Measurements from ENCODE around the gene ADAMTS4. TPM values are rescaled to one million over a fixed set of nuclear protein-coding genes. Genes with fewer than 3 reads are reported as not detected.

The ADAMTS4 gene
- total RNA-seq, 1 experiment from 2014 or later: 9.1 TPM

DNA sequence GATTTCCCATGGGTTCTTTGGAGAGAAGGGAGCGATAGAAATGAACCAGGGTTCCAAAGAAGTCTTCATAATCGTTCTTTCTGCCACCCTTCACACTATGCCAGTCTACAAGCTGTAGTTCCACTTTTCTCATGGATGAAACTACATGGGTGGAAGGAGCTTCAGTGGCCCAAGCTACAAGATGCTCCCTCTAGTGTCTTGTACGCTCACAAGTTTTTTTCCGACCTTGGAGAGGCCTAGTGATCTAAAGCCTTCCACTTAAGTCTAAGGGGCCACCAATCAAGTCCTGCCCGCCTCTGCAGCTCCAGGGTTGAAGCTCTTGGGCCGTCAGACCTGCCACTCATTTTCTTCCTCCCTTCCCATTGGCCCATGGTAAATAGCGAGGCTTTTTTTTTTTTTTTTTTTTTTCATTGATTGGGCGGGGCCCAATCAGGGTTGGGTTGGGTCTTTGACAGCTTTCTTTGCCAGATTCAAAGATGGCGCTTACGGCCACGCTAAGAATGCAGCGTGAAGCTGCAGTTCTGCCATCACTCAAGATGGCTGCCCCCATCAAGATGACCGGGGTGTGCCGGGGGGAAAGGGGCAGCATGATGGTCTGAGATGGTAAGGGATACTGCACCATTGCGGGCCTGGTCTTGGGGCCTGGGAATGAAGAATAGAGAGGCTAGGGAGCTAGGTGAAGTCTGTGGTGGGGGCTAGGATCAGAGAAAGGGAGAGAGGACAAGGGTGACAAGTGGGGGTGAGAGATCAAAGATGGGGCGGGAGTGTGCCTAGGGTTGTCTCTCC lies 26.9 kb upstream of the ADAMTS4 start, which contains the start of gene TOMM40L (continued):
- TF ChIP-seq, protein P1, sequence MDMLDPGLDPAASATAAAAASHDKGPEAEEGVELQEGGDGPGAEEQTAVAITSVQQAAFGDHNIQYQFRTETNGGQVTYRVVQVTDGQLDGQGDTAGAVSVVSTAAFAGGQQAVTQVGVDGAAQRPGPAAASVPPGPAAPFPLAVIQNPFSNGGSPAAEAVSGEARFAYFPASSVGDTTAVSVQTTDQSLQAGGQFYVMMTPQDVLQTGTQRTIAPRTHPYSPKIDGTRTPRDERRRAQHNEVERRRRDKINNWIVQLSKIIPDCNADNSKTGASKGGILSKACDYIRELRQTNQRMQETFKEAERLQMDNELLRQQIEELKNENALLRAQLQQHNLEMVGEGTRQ (CRISPR knock-in tag; IDR thresholded peaks at IDR 0.05): no peak
- TF ChIP-seq CREM (CRISPR knock-in tag; IDR thresholded peaks at IDR 0.05) (no peak), RELA (CRISPR knock-in tag; IDR thresholded peaks at IDR 0.05; ENCODE audit: borderline replicate concordance) (no peak), AFF4 (CRISPR knock-in tag; IDR thresholded peaks at IDR 0.05; ENCODE audit: borderline replicate concordance) (no peak), EMX1 (CRISPR knock-in tag; IDR thresholded peaks at IDR 0.05) (no peak), E2F1 (CRISPR knock-in tag; IDR thresholded peaks at IDR 0.05) (no peak), ZNF423 (CRISPR knock-in tag; IDR thresholded peaks at IDR 0.05) (peak; percentile 52; the same call in 1 of the 2 replicates), SP1 (CRISPR knock-in tag; conservative IDR thresholded peaks at IDR 0.05) (peak; percentile 49), TCF7 (CRISPR knock-in tag; IDR thresholded peaks at IDR 0.05; ENCODE audit: low read depth) (no peak), GRHL2 (CRISPR knock-in tag; IDR thresholded peaks at IDR 0.05; ENCODE audit: insufficient replicate concordance, severe bottlenecking) (no peak), NFYB (CRISPR knock-in tag; conservative IDR thresholded peaks at IDR 0.05; ENCODE audit: low read depth) (peak; percentile 76), SOX15 (CRISPR knock-in tag; IDR thresholded peaks at IDR 0.05) (no peak), TP53 (CRISPR knock-in tag; IDR thresholded peaks at IDR 0.05) (no peak), ZNF416 (CRISPR knock-in tag; IDR thresholded peaks at IDR 0.05) (0 out of 2 replicates have a peak, but pooled peaks have one; percentile 78)
- TF ChIP-seq, protein P2, sequence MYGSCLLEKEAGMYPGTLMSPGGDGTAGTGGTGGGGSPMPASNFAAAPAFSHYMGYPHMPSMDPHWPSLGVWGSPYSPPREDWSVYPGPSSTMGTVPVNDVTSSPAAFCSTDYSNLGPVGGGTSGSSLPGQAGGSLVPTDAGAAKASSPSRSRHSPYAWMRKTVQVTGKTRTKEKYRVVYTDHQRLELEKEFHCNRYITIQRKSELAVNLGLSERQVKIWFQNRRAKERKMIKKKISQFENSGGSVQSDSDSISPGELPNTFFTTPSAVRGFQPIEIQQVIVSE (CRISPR knock-in tag; IDR thresholded peaks at IDR 0.05; ENCODE audit: borderline replicate concordance): no peak
- TF ChIP-seq, protein P3, sequence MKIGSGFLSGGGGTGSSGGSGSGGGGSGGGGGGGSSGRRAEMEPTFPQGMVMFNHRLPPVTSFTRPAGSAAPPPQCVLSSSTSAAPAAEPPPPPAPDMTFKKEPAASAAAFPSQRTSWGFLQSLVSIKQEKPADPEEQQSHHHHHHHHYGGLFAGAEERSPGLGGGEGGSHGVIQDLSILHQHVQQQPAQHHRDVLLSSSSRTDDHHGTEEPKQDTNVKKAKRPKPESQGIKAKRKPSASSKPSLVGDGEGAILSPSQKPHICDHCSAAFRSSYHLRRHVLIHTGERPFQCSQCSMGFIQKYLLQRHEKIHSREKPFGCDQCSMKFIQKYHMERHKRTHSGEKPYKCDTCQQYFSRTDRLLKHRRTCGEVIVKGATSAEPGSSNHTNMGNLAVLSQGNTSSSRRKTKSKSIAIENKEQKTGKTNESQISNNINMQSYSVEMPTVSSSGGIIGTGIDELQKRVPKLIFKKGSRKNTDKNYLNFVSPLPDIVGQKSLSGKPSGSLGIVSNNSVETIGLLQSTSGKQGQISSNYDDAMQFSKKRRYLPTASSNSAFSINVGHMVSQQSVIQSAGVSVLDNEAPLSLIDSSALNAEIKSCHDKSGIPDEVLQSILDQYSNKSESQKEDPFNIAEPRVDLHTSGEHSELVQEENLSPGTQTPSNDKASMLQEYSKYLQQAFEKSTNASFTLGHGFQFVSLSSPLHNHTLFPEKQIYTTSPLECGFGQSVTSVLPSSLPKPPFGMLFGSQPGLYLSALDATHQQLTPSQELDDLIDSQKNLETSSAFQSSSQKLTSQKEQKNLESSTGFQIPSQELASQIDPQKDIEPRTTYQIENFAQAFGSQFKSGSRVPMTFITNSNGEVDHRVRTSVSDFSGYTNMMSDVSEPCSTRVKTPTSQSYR (CRISPR knock-in tag; IDR thresholded peaks at IDR 0.05): no peak
- TF ChIP-seq, protein P4, sequence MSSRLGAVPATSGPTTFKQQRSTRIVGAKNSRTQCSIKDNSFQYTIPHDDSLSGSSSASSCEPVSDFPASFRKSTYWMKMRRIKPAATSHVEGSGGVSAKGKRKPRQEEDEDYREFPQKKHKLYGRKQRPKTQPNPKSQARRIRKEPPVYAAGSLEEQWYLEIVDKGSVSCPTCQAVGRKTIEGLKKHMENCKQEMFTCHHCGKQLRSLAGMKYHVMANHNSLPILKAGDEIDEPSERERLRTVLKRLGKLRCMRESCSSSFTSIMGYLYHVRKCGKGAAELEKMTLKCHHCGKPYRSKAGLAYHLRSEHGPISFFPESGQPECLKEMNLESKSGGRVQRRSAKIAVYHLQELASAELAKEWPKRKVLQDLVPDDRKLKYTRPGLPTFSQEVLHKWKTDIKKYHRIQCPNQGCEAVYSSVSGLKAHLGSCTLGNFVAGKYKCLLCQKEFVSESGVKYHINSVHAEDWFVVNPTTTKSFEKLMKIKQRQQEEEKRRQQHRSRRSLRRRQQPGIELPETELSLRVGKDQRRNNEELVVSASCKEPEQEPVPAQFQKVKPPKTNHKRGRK (CRISPR knock-in tag; IDR thresholded peaks at IDR 0.05; ENCODE audit: borderline replicate concordance): no peak
- TF ChIP-seq, protein P5, sequence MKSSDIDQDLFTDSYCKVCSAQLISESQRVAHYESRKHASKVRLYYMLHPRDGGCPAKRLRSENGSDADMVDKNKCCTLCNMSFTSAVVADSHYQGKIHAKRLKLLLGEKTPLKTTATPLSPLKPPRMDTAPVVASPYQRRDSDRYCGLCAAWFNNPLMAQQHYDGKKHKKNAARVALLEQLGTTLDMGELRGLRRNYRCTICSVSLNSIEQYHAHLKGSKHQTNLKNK (CRISPR knock-in tag; IDR thresholded peaks at IDR 0.05): 0 out of 2 replicates have a peak, but pooled peaks have one; percentile 28
- TF ChIP-seq, protein P6, sequence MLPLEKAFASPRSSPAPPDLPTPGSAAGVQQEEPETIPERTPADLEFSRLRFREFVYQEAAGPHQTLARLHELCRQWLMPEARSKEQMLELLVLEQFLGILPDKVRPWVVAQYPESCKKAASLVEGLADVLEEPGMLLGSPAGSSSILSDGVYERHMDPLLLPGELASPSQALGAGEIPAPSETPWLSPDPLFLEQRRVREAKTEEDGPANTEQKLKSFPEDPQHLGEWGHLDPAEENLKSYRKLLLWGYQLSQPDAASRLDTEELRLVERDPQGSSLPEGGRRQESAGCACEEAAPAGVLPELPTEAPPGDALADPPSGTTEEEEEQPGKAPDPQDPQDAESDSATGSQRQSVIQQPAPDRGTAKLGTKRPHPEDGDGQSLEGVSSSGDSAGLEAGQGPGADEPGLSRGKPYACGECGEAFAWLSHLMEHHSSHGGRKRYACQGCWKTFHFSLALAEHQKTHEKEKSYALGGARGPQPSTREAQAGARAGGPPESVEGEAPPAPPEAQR (CRISPR knock-in tag; IDR thresholded peaks at IDR 0.05): no peak
